CD8-positive, alpha-beta memory T cell (primary cell): ENCODE results near the gene CT45A5. TPM values are rescaled to one million over a fixed set of nuclear protein-coding genes. Genes with fewer than 3 reads are reported as not detected.
"Not testable (repeated sequence)": the region's sequence is repeated elsewhere in the genome, so short reads cannot be mapped to it uniquely, and the experiment has no call there.

Source experiments
- CTCF ChIA-PET: fragments of 350-600 bp; sonication (Branson Sonifier 250); formaldehyde crosslinking; loops from one replicate; lab custom pipeline; 2021; ENCODE audit warnings: antibody characterized with exemption; lab: Charles Lee
- POLR2A ChIA-PET: fragments of 350-600 bp; sonication (Branson Sonifier 250); formaldehyde crosslinking; loops from one replicate; lab custom pipeline; 2021; ENCODE audit warnings: antibody characterized with exemption; lab: Charles Lee
- DNase-seq, 5 donors: peaks; one replicate each; pipeline versions ENCODE4 v3.0.0 to v3.0.0-alpha.2; 2020 to 2022; ENCODE audit warnings: mixed read lengths in 1 of 5
- H3K27ac ChIP-seq: one replicate; pipeline ENCODE4 v1.7.0; 2013; ENCODE audit warnings: low read depth, mild to moderate bottlenecking, low read length, moderate library complexity
- H3K27me3 ChIP-seq: 2 replicates; pipeline ENCODE4 v1.7.0; 2013; ENCODE audit warnings: low read length, mild to moderate bottlenecking; ENCODE audit not compliant: insufficient read depth, poor library complexity, severe bottlenecking
- H3K36me3 ChIP-seq: 2 replicates; pipeline ENCODE4 v1.7.0; 2013; ENCODE audit warnings: mild to moderate bottlenecking, low read length, moderate library complexity; ENCODE audit not compliant: insufficient read depth
- H3K4me1 ChIP-seq: 2 replicates; pipeline ENCODE4 v1.7.0; 2013; ENCODE audit warnings: mild to moderate bottlenecking, low read length, moderate library complexity; ENCODE audit not compliant: insufficient read depth
- H3K4me3 ChIP-seq: 2 replicates; pipeline ENCODE4 v1.7.0; 2013; ENCODE audit warnings: mild to moderate bottlenecking, low read length
- H3K9me3 ChIP-seq: 2 replicates; pipeline ENCODE4 v1.7.0; 2013; ENCODE audit warnings: mild to moderate bottlenecking, low read length
- H3K27ac Mint-ChIP-seq, 8 donors: one replicate each; pipeline ENCODE4 v1.8.0; 2020 to 2021; ENCODE audit warnings: mixed read lengths in 8 of 8, mild to moderate bottlenecking in 6 of 8, inconsistent platforms in 3 of 8, moderate library complexity in 3 of 8
- H3K27me3 Mint-ChIP-seq, 2 donors: one replicate each; pipeline ENCODE4 v1.8.0; 2020 to 2021; ENCODE audit warnings: mixed read lengths in 2 of 2, mild to moderate bottlenecking in 1 of 2, moderate library complexity in 1 of 2
- H3K36me3 Mint-ChIP-seq, 3 donors: one replicate each; pipeline ENCODE4 v1.8.0; 2020 to 2021; ENCODE audit warnings: mixed read lengths in 3 of 3, inconsistent platforms in 1 of 3, mild to moderate bottlenecking in 1 of 3
- H3K4me1 Mint-ChIP-seq, 3 donors: one replicate each; pipeline ENCODE4 v1.8.0; 2020 to 2021; ENCODE audit warnings: mixed read lengths in 3 of 3, inconsistent platforms in 1 of 3, mild to moderate bottlenecking in 1 of 3
- H3K4me3 Mint-ChIP-seq, 7 donors: one replicate each; pipeline ENCODE4 v1.8.0; 2020 to 2021; ENCODE audit warnings: mixed read lengths in 7 of 7, mild to moderate bottlenecking in 6 of 7, moderate library complexity in 4 of 7, inconsistent platforms in 2 of 7
- H3K9me3 Mint-ChIP-seq, 5 donors: one replicate each; pipeline ENCODE4 v1.8.0; 2020 to 2022; ENCODE audit warnings: mixed read lengths in 5 of 5, mild to moderate bottlenecking in 3 of 5, moderate library complexity in 2 of 5, inconsistent platforms in 1 of 5
- polyA plus RNA-seq: library from polyadenylated mRNA; unstranded; fragments of 300-500 nt; fragmentation: Illumina TruSeq; gene quantifications from one replicate; pipeline ENCODE4 v1.2.3, GENCODE V29; 2021
- total RNA-seq, 2 experiments: library from RNA; stranded (reverse); gene quantifications; one replicate each; pipeline ENCODE4 v1.2.3, GENCODE V29; 2021

CT45A5 gene
- total and polyA plus RNA-seq, 3 experiments from 2014 or later = not detected

DNA sequence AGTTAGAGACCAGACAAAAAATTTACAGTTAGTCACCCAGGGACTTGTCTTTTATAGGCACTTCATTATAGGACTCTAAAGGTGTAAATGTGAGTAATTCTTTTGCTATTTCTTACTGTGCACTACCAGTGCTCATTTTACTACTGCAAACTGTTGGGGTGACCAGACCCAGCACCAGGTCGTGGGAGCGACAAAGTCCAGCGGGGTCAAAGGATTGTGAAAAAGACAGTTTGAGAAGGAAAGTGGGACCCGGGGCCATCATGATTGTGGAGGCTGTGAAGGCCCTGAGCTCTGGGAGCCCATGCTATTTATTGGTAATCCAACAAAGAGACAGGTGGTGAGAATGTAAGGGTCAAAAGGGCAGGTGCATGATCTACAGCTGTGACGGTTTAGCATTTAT lies 50.6 kb downstream of the CT45A5 start:
- H3K4me1 ChIP-seq, H3K4me3 Mint-ChIP-seq, H3K27ac Mint-ChIP-seq, H3K36me3 Mint-ChIP-seq, DNase-seq, H3K36me3 ChIP-seq, H3K27ac ChIP-seq, H3K9me3 Mint-ChIP-seq, H3K4me3 ChIP-seq, H3K27me3 ChIP-seq, CTCF ChIA-PET, H3K9me3 ChIP-seq, POLR2A ChIA-PET, H3K4me1 Mint-ChIP-seq, H3K27me3 Mint-ChIP-seq: not testable (repeated sequence)

Other genes with a start within 250 kb of the CT45A5 start
- not detected for gene CT45A1, start 71.9 kb downstream of the CT45A5 start, total RNA-seq
- not detected for gene CT45A1, start 71.9 kb downstream of the CT45A5 start, polyA plus RNA-seq
- not detected for gene CT45A3, start 17.3 kb downstream of the CT45A5 start, total RNA-seq
- gene CT45A3, start 17.3 kb downstream of the CT45A5 start, polyA plus RNA-seq = not detected
- gene CT45A6, start 17.3 kb upstream of the CT45A5 start, total RNA-seq = not detected
- not detected for gene CT45A6, start 17.3 kb upstream of the CT45A5 start, polyA plus RNA-seq
- not detected for gene CT45A2, start 34.5 kb upstream of the CT45A5 start, total RNA-seq
- not detected for gene CT45A2, start 34.5 kb upstream of the CT45A5 start, polyA plus RNA-seq
- gene CT45A7, start 51.8 kb upstream of the CT45A5 start, total RNA-seq = not detected
- gene CT45A7, start 51.8 kb upstream of the CT45A5 start, polyA plus RNA-seq = not detected
- gene CT45A8, start 69.0 kb upstream of the CT45A5 start, total RNA-seq = not detected
- not detected for gene CT45A8, start 69.0 kb upstream of the CT45A5 start, polyA plus RNA-seq
- gene CT45A9, start 86.3 kb upstream of the CT45A5 start, total RNA-seq = not detected
- not detected for gene CT45A9, start 86.3 kb upstream of the CT45A5 start, polyA plus RNA-seq
- gene CT45A10, start 107.9 kb upstream of the CT45A5 start, total RNA-seq = not detected
- not detected for gene CT45A10, start 107.9 kb upstream of the CT45A5 start, polyA plus RNA-seq
- gene SAGE1, start 108.2 kb upstream of the CT45A5 start, total RNA-seq = not detected
- not detected for gene SAGE1, start 108.2 kb upstream of the CT45A5 start, polyA plus RNA-seq
- gene MMGT1, start 188.5 kb upstream of the CT45A5 start, total RNA-seq = 10 to 100 TPM; 27.6 to 28.4 TPM
- 8.2 TPM for gene MMGT1, start 188.5 kb upstream of the CT45A5 start, polyA plus RNA-seq
- gene SLC9A6, start 199.9 kb upstream of the CT45A5 start, total RNA-seq = 10 to 100 TPM; 14.9 to 16.2 TPM
- 18.0 TPM for gene SLC9A6, start 199.9 kb upstream of the CT45A5 start, polyA plus RNA-seq